CD1c-positive myeloid dendritic cell (primary cell): ENCODE results near the gene PRELID2.
A peak's percentile ranks its signal among the peaks of the same experiment; 100 is the strongest.
"Not testable (repeated sequence)": the region's sequence is repeated elsewhere in the genome, so short reads cannot be mapped to it uniquely, and the experiment has no call there.

Source experiments
- DNase-seq: peaks from one replicate; pipeline ENCODE4 v3.0.0-alpha.2; 2016; ENCODE audit errors: extremely low spot score

Gene PRELID2

DNA sequence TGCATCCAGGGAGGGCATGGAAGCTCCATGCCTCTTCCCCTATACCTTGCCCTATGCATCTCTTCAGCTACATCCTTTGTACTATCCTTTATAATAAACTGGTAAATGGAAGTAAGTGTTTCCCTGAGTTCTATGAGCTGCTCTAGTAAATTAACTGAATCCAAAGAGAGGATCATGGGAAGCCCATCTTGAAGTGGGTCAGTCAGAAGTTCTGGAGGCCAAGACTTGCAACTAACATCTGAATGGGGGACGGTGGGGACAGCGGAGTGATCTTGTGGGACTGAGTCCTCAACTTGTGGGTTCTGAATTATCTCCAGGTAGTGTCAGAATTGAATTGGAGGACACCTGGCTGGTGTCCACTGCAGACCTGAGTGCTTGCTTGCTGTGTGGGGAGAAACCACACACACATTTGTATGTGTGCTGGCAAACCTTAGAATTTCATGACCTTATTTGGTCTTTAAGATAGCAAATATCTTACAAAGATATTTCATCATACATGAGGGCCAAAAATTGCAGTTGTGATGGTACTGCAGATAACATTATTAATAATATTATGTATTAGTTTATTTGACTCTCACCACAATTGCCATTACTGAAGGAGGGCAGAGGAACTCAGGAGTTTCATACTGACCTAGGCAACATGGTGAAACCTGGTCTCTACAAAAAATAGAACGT is 5.5 kb upstream of the PRELID2 start:
- DNase-seq, result no peak

DNA sequence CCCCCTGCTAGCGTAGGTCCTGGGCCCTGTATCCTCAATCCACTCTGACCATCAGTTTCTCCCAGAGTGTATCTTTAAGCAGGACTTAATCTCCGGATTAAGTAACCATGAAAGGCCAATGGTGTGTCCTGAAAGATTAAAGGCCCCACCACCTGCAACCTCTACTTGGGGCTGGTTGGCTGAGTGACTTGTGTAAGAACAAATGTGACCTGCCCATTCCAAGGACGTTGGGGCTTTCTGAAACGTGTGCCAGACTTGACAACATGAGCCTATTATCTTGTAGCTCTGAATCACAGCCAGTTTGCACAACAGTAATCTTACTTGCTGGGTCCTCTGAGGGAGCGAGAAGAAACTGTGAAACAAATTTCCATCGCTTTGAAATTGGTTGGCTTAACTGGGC is 3.1 kb upstream of the PRELID2 start:
- DNase-seq, result no peak

DNA sequence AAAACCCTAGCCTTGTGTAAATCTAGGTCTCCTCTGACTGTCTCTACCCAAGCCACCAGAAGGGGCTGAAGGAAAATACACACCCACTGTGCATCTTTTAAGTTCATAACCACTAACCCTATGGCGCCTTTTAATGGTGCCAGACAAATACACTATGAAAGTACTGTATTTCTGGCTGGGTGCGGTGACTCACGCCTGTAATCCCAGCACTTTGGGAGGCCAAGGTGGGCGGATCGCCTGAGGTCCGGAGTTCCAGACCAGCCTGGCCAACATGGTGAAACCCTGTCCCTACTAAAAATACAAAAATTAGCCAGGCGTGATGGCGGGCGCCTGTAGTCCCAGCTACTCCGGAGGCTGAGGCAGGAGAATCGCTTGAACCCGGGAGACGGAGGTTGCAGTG is 1.1 kb upstream of the PRELID2 start:
- not testable (repeated sequence) for DNase-seq

DNA sequence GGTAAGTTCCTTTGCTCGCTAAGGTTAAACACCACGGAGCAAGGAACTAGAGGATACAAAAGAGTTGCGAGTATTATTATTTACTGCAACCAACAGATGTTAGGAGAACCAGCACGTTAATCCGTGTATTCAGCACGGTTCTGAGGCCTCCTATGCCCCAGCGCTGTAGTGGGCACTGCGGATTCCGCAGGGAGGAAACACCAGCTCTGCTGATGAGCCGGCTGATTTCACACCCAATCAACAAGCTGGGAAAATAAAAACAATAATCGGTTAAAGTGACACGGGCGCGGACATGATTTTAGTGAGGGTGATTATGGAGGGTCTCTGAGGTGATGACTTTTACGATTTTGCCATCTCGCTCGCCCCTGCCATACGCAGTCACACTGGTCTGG is 702 bp upstream of the PRELID2 start:
- no peak for DNase-seq

DNA sequence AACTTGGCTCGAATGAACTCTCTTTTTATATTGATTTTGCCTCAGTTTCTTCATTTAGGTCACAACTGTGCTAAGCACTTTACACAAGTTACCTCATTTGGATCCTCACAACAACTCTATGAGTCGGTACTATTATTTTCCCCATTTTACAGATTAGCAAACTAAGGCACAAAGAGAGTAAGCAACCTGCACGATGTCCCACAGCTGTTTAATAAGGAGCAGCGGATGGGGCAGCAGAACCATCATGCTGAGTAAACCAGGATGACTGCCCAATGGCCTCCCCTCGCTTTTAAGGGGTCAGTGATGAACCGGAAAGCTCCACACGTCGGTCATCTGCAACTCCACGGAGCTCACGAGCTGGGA is 607 bp downstream of the PRELID2 start:
- DNase-seq, result no peak

DNA sequence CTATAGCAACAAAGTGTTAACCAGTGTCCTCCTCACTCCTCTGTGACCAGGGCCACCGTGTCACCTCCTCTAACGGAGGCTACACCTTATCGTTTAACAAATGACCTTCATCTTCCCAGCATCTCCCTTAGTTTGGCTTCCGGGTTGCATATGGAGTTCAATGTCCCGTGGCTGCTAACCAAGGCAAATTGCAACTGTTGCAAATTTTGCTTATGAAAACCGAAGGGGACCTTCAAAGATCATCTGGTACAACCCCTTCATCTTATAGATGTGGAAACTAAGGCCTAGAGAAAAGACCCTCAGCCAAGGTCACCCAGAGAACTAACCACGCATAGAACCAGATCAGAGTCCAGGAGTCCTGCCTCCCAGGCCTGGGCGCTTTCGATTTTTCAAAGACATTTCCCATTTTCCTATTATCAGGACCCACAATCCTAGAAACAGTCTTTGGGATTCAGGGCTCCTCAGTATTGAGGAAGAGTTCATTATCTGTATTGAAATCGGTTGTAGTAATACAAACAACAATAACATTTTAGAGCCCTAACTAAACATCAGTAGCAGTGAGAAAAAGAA is 1.4 kb downstream of the PRELID2 start:
- DNase-seq, result no peak

DNA sequence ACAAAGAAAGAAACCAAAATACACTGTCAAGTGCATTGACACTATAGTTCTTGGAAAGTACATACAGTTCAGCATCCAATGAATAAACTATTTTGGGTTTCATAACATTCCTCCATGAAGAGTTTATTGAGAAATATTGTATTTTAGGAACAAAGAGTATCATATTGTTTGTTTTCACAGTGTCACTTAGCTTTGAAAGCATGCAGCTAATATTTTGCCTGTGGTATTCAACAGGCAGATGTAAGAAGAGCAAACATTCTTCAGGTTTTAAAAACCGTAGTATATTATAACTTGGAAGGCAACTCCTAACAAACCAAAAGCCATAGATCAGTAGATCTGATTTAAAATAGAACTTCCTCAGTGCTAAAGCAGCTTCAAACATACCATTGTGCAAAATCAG is 4.5 kb downstream of the PRELID2 start:
- no peak for DNase-seq

DNA sequence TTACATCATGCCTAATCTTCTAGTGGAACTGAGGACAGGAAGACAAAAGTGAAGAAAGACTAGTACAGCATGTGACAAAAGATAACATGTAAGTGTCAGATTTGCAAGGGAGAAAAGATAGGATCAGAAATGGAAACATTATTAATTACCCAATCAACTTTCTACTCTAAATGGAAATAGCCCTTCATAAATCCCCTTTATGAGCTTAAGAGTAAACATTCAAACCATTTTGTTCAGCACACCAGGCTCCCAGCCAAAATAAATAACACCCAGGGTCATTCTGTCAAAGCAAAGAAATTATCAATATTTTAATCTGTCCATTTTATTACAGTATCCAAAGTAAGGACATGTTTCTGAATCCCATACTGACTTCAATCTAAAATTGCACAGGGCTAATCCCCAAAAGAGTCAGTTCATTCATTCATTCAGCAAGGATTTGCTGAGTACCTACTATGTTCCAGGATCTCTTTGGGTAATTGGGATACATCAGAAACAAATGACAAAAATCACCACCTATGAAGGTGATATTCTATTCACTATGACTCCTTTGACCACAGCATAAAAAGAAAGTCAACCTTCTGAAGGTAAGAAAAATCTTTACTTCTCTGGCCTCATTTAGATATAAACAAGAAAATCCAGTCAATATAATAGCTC is 5.3 kb downstream of the PRELID2 start:
- no peak for DNase-seq

DNA sequence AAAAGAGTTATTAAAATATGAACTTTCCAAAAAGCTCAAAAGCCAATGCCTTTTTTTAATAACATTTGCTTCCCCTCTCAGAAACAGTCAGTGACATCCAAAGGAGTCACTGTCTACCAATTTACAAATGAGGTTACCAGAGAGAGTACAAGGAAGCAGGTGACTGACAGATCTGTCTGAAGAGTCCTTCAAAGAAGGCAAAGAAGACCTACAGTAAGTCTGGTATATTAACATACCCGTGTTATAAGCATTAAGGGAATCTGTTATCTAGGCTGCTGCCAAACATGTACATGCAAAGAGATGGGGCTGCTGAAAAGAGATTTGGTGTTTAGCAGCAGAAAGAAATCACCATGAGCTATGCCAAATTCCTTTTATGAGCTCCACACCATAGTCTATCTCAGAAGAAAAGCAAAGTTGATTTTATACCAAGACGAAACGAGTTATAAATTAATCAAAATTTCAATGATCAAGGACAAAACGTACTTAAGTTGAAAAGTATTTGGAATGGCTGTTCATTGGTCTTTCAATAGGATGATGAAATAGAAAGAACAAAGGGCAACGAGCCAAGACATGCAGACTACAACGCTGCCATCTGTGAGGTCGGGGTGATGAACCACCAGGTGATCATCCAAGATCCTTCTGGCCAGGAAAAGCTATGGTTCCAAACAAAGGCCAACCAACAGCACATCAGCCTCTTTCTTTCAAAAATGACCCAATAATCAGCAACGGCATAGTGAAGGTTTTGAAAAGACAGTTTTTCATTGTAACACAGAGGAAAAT is 8.1 kb downstream of the PRELID2 start:
- no peak for DNase-seq

DNA sequence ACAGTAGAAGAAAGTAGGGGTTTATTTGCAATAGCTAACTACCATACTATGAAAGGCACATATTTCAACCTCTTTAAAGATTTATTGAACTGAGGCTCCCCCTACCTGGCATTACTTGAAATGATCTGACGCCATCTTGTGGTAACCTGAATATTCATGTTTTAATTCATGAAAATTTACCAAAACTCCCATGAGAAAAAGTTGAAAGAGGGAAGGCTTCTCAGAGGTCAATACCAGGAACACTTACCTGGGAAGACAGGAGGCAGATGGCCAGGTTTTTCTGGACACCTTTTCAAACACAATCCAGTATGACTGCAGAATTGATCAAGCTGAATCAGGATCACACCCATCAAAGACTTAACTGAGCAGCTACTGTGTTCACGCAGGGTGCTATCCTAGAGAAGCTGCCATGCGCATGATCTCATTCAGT is 9.4 kb downstream of the PRELID2 start:
- DNase-seq, result peak; percentile 61

DNA sequence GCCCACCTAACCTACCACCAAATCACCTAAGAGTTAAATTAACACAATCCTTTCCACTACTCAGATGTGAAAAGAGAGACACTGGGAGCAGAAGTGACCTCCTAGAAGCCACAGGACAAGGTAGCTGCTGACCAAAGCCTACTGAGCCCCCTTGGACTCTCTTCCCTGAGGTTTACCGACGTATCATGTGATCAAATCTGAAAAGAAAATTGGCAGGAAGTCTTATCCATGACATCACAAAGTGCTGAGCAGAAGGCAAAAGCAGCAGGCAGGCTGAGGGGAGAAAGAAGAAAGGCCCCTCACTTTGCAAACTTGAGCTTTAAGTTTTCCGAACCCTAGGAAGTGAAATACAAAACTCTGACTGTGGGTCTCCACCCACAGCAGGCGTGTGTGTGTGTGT is 11.1 kb downstream of the PRELID2 start:
- DNase-seq, result no peak

DNA sequence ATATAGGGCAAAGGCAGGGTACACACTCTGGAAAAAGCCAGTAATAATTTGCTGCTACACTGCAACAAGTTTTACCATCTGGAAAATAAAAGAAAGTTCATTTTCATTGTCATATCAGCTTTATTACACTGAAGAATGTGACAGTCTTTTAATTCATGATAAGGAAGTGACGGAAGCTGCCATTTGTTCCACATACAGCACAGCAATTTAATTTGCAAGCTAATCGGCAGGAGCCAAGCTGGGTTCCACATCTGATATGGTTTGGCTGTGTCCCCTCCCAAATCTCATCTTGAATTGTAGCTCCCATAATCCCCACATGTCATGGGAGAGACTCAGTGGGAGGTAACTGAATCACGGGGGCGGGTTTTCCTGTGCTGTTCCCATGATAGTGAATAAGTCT is 16.5 kb downstream of the PRELID2 start:
- no peak for DNase-seq

DNA sequence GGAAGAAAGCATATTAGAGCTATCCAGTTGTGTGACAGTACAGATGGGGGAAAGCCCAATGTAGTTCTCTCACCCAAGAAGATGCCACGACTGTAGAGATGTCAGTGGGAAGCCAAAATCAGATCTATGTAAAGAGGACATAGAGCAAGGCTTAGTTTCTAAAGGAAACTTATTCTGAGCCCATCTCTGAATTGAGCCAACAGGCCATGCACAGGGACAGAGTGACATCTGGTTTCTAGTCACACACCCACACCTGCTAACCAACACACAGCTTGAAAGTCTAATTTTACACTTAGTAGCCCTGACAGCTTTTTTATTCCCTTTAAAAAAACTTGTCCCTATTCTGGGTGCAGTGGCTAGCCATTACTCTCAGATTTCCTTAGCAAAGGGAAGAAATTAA is 22.3 kb downstream of the PRELID2 start:
- DNase-seq, result no peak

DNA sequence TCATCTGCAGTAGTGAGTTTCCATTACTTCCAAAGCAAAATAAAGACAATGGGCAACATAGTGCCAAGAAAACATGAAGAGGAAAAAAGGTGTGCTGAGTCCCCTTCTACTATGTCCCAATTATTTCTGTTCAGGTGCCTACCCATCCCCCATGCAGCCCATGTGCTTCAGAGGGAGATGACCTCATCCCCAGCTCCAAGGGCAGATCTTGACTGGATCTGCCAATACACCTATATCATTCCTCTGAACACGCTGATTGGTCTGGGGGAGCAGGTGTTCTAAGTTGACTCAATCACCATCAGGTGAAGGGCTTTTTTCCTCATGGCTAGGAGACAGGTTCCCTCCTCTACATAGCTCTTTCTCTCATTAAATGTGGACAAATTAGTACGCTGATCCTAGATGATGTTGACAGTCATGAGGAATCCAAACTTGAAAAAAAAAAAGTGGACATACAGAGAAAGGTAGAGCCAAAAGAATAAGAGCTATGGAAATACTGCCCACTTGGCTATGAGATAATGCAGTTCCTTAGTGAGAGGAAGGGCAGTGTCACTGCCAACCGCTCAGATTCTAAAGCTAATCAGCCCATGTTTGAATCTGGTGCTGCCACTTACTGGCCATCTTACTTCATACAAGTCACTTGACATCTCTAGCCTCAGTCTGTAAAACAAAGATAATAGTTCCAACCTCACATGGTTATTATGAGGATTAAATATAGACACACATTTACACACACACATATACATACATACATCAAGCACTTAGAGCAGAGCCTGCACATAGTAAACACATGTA is 23.1 kb downstream of the PRELID2 start:
- no peak for DNase-seq

DNA sequence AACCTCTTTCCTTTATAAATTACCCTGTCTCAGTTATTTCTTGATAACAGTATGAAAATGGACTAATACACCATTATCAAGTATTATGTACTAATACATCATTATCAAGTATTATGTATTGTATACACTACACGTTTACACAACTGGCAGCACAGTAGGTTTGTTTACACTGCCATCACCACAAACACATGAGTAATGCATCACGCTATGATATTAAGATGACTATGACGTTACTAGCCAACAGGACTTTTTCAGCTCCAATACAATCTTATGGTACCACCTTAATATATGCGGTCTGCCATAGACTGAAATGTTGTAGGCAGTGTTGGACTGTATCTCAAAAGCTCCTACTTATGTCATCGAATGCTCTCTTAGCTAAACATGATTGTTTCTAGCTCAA is 28.2 kb downstream of the PRELID2 start:
- no peak for DNase-seq

DNA sequence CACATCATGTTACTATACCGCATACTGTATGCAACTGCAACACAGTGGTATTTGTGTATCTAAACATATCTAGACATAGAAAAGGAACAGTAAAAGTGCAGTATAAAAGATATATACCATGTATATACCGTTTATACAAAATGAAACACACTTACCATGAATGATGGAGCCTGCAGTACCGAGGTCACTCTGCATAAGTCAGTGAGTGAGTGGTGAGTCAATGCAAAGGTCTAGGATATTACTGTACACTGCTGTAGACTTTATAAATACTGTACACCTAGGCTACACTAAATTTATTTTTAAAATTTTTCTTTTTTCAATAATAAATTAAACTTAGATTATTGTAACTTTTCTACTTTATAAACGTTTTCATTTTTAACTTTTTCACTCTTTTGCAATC is 29.3 kb downstream of the PRELID2 start:
- DNase-seq, result no peak

DNA sequence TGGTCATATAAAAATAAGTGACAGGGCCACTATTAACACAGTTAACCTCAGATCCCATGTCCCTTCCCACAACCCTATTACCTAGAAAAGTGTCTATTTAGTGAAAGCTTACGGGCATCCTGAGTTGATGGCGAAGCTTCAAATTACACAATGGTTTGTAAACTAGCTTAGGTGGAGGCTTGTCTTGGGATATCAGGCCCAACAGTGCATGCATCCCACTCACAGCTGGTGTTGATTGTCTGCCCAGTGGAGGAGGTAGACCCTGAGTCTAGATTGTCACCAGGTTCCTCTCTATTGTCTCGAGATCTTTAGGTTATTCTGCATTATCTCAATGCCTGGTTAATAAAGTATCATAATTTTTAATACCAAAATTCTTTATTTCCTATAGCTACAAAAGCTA is 30.4 kb downstream of the PRELID2 start:
- no peak for DNase-seq

DNA sequence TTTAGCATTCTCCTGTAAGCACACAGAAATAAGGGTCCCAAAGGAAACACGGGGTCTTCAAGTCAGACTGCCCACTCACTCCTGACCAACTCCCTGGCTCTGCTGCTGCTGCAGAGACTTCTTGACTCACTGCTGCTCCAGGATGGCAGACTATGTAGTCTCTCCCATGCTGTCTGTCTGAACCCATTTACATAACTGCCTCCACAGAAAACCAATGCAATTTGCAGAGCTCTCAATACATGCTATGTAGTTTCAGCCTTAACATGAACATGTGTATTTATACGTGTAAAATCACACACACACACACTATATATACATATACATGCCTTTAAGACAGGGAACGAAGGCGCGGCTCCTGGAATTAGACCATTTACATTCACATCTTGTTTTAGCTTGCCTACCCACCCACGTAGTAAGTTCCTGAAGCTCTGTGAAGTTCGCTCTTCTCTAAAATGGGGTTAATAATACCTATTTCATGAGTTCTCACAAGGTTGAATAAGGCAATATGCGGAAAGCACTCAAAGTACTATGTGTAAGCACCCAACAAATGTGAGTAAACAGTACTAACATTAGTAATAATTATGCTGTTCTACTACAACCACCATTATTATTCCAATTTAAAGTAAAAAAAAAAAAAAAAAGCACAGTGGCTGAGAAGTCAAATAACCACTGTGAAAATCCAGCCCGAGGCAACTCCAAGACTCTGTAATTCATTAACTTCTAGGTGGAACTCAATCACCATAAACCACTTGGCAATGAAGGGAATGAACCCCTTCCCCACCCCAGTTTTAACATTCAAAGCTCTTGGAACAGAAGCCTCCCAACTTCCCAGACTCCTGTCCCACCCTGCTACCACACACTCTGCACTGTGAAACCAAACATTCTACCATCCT is 31.8 kb downstream of the PRELID2 start:
- no peak for DNase-seq

DNA sequence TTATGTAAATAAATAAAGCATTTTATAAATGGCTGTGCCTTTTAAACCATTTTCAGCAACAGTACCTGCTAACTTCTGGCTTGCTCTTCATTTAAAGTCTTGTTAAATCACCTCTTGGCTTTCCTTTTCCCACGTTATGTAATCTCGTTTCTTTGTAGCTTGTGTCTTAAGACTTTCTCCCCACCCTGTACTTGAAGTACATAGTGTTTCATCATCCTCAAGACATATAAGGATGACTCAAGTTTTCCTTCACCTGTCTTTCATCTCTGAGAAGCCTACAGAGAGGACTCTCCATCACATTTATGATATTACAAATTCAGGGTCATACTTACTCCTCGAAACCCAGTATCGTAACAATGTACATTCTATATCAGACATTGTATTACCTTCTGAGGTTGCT is 33.9 kb downstream of the PRELID2 start:
- no peak for DNase-seq

DNA sequence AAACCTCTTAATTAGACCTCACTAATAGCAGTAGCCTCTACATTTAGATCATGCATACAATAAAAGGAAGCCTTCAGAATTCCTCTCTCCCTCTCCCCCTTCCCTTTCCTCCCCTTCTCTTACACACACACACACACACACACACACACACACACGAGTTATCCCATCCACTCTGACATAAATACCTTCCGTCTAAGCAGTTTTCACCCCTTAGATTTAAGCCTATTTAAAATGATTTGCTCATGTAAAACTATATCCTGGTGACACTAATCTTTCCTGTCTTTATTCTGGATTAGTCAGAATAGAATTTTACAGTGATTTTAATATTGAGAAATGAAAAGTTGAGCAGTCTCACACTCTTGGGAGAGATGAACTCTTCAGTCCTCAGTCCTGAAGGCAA is 35.0 kb downstream of the PRELID2 start:
- DNase-seq, result no peak

DNA sequence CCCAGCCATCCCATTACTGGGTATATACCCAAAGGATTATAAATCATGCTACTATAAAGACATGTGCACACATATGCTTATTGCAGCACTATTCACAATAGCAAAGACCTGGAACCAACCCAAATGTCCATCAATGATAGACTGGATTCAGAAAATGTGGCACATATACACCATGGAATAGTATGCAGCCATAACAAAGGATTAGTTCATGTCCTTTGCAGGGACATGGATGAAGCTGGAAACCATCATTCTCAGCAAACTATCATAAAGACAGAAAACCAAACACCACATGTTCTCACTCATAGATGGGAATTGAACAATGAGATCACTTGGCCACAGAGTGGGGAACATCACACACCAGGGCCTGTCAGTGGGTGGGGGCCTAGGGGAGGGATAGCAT is 36.6 kb downstream of the PRELID2 start:
- DNase-seq, result not testable (repeated sequence)
